K562 (cell line): ENCODE data around the gene CTDSPL. TPM values are rescaled to one million over a fixed set of nuclear protein-coding genes. Genes with fewer than 3 reads are reported as not detected.

Source experiments
- BDP1 ChIP-seq: IDR thresholded peaks from 3 replicates; pipeline ENCODE4 v1.6.1; 2011; ENCODE audit not compliant: insufficient read length, insufficient read depth
- HEY1 ChIP-seq: fragments of 250-450 bp; sonication (Bioruptor Pico); IDR thresholded peaks from 2 replicates; pipeline ENCODE4 v1.5.0; 2020; ENCODE audit warnings: mild to moderate bottlenecking, moderate library complexity, borderline replicate concordance
- RFX7 ChIP-seq: fragments of 250-450 bp; sonication (Bioruptor Pico); IDR thresholded peaks from 2 replicates; pipeline ENCODE4 v1.5.1; 2021; ENCODE audit warnings: mild to moderate bottlenecking
- SNIP1 ChIP-seq: fragments of 450-650 bp; IDR thresholded peaks from 2 replicates; pipeline ENCODE4 v1.7.1; 2017; ENCODE audit warnings: low read depth, mild to moderate bottlenecking
- TFAM ChIP-seq: fragments of 250-450 bp; sonication (Bioruptor Pico); conservative IDR thresholded peaks from 2 replicates; pipeline ENCODE4 v1.5.0; 2021; ENCODE audit warnings: mild to moderate bottlenecking, moderate library complexity
- ZBED1 ChIP-seq: IDR thresholded peaks from 2 replicates; pipeline ENCODE4 v1.6.1; 2014
- ZBTB7A ChIP-seq: IDR thresholded peaks from 2 replicates; pipeline ENCODE4 v1.6.1; 2011; ENCODE audit warnings: low read depth, mild to moderate bottlenecking, low read length, moderate library complexity, borderline replicate concordance; ENCODE audit not compliant: control insufficient read depth
- ZC3H8 ChIP-seq: fragments of 450-650 bp; IDR thresholded peaks from 2 replicates; pipeline ENCODE4 v1.6.1; 2017
- polyA plus RNA-seq, 8 experiments: library from polyadenylated mRNA; depleted of rRNA in 4 of 8; stranded (reverse) in 5 of 8; unstranded in 3 of 8; fragments of >200 nt; fragmentation: Nextera tagmentation in 2 of 8; fragmentation: Illumina TruSeq in 1 of 8; extraction: Ambion mirVana in 2 of 8; extraction: Trizol in 1 of 8; gene quantifications; 2 replicates each; pipeline versions ENCODE4 v1.2.1 to v1.2.3, GENCODE V29; 2011 to 2014; ENCODE audit warnings: inconsistent platforms in 1 of 8, missing spikeins in 1 of 8
- total RNA-seq, 7 experiments: library from RNA; depleted of rRNA in 6 of 7; stranded (reverse); fragments of >200 nt in 6 of 7; fragmentation: Illumina TruSeq in 2 of 7; extraction: Trizol in 2 of 7; gene quantifications; 2 replicates each; pipeline versions ENCODE4 v1.2.1 to v1.2.3, GENCODE V29; 2011 to 2021; ENCODE audit warnings: low replicate concordance in 1 of 7
- TF ChIP-seq, protein P1 (sequence below): fragments of 250-450 bp; sonication (Bioruptor Pico); IDR thresholded peaks from 2 replicates; pipeline ENCODE4 v1.5.0; 2021; ENCODE audit warnings: mild to moderate bottlenecking, borderline replicate concordance
- TF ChIP-seq, protein P2 (sequence below): fragments of 450-650 bp; IDR thresholded peaks from 2 replicates; pipeline ENCODE4 v1.6.1; 2016
- TF ChIP-seq, protein P3 (sequence below): fragments of 200-400 bp; formaldehyde crosslinking; IDR thresholded peaks from 2 replicates; pipeline ENCODE4 v1.6.1; 2017; ENCODE audit warnings: mild to moderate bottlenecking, low read depth, low read length, moderate library complexity
- TF ChIP-seq, protein P4 (sequence below): sonication (generic); formaldehyde crosslinking; IDR thresholded peaks from 2 replicates; pipeline ENCODE4 v1.8.0; 2022; ENCODE audit warnings: mild to moderate bottlenecking, missing genetic modification reagents
- TF ChIP-seq, protein P5 (sequence below): fragments of 250-450 bp; sonication (Bioruptor Pico); IDR thresholded peaks from 2 replicates; pipeline ENCODE4 v1.6.1; 2021; ENCODE audit warnings: mild to moderate bottlenecking
- TF ChIP-seq, protein P6 (sequence below), 2 experiments: fragments of 450-650 bp; IDR thresholded peaks; 2 replicates each; pipeline ENCODE4 v1.6.1; 2018; ENCODE audit warnings: mild to moderate bottlenecking in 2 of 2, low read depth in 1 of 2; ENCODE audit not compliant: partially characterized antibody in 2 of 2

The CTDSPL gene
- total and polyA plus RNA-seq, 9 of the 15 experiments (the other 6 are each of a cell fraction or from before 2014, with no cell fraction given), result 5.1 to 19.3 (median 11.3) TPM

DNA sequence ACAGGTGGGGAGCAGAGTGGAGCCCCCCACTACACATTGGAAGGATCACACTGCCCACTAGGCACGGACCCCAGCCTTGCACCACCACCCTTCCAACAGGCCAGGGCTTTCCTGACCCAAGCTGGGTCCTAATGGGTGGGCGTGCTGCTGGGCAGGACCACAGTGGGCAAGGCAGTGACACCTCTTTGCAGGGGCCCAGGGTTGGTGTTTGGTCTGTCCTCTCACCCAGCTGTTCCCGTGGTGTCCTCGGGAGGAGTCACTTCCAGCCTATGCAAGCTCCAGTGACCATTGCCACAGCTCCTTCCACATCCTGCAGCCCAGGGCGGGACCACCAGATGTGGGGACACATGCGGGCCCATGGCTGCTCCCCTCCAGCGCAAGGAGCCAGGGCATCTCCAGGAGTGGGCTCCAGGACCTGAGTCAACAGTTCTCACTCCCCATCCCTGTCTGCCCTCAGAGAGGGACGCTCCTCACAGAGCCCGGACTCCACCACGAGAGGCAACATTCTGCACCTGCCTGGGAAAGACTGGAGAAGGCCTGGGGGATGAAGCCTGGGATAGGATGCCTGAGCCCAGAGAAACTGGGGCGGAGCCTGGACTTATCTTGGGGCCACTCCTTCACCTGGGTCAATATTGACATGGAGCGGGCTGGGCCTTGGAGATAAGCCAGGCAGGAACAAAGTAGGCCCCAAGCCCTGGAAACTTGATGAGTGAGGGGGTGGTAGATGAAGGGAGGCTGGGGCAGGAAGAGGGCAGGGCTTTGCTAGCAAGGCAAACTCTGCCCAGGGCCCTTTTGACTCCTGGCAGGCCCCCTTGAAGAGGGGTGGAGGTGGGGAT lies 125.0 kb downstream of the CTDSPL start (continued):
- TF ChIP-seq, protein P1, sequence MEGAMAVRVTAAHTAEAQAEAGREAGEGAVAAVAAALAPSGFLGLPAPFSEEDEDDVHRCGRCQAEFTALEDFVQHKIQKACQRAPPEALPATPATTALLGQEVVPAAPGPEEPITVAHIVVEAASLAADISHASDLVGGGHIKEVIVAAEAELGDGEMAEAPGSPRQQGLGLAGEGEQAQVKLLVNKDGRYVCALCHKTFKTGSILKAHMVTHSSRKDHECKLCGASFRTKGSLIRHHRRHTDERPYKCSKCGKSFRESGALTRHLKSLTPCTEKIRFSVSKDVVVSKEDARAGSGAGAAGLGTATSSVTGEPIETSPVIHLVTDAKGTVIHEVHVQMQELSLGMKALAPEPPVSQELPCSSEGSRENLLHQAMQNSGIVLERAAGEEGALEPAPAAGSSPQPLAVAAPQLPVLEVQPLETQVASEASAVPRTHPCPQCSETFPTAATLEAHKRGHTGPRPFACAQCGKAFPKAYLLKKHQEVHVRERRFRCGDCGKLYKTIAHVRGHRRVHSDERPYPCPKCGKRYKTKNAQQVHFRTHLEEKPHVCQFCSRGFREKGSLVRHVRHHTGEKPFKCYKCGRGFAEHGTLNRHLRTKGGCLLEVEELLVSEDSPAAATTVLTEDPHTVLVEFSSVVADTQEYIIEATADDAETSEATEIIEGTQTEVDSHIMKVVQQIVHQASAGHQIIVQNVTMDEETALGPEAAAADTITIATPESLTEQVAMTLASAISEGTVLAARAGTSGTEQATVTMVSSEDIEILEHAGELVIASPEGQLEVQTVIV, result no peak
- TF ChIP-seq ZC3H8 (no peak), RFX7 (no peak), SNIP1 (no peak), HEY1 (CRISPR knock-in tag) (no peak), ZBED1 (peak; percentile 95), BDP1 (no peak), TFAM (CRISPR knock-in tag) (no peak), ZBTB7A (peak; percentile 78; the same call in 1 of the 2 replicates)
- TF ChIP-seq, protein P2, sequence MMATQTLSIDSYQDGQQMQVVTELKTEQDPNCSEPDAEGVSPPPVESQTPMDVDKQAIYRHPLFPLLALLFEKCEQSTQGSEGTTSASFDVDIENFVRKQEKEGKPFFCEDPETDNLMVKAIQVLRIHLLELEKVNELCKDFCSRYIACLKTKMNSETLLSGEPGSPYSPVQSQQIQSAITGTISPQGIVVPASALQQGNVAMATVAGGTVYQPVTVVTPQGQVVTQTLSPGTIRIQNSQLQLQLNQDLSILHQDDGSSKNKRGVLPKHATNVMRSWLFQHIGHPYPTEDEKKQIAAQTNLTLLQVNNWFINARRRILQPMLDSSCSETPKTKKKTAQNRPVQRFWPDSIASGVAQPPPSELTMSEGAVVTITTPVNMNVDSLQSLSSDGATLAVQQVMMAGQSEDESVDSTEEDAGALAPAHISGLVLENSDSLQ, result peak; percentile 72
- TF ChIP-seq, protein P3, sequence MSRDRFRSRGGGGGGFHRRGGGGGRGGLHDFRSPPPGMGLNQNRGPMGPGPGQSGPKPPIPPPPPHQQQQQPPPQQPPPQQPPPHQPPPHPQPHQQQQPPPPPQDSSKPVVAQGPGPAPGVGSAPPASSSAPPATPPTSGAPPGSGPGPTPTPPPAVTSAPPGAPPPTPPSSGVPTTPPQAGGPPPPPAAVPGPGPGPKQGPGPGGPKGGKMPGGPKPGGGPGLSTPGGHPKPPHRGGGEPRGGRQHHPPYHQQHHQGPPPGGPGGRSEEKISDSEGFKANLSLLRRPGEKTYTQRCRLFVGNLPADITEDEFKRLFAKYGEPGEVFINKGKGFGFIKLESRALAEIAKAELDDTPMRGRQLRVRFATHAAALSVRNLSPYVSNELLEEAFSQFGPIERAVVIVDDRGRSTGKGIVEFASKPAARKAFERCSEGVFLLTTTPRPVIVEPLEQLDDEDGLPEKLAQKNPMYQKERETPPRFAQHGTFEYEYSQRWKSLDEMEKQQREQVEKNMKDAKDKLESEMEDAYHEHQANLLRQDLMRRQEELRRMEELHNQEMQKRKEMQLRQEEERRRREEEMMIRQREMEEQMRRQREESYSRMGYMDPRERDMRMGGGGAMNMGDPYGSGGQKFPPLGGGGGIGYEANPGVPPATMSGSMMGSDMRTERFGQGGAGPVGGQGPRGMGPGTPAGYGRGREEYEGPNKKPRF, result no peak
- TF ChIP-seq, protein P4, sequence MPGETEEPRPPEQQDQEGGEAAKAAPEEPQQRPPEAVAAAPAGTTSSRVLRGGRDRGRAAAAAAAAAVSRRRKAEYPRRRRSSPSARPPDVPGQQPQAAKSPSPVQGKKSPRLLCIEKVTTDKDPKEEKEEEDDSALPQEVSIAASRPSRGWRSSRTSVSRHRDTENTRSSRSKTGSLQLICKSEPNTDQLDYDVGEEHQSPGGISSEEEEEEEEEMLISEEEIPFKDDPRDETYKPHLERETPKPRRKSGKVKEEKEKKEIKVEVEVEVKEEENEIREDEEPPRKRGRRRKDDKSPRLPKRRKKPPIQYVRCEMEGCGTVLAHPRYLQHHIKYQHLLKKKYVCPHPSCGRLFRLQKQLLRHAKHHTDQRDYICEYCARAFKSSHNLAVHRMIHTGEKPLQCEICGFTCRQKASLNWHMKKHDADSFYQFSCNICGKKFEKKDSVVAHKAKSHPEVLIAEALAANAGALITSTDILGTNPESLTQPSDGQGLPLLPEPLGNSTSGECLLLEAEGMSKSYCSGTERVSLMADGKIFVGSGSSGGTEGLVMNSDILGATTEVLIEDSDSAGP, result no peak
- TF ChIP-seq, protein P5, sequence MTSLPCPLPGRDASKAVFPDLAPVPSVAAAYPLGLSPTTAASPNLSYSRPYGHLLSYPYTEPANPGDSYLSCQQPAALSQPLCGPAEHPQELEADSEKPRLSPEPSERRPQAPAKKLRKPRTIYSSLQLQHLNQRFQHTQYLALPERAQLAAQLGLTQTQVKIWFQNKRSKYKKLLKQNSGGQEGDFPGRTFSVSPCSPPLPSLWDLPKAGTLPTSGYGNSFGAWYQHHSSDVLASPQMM (CRISPR knock-in tag), result no peak
- TF ChIP-seq, protein P6, sequence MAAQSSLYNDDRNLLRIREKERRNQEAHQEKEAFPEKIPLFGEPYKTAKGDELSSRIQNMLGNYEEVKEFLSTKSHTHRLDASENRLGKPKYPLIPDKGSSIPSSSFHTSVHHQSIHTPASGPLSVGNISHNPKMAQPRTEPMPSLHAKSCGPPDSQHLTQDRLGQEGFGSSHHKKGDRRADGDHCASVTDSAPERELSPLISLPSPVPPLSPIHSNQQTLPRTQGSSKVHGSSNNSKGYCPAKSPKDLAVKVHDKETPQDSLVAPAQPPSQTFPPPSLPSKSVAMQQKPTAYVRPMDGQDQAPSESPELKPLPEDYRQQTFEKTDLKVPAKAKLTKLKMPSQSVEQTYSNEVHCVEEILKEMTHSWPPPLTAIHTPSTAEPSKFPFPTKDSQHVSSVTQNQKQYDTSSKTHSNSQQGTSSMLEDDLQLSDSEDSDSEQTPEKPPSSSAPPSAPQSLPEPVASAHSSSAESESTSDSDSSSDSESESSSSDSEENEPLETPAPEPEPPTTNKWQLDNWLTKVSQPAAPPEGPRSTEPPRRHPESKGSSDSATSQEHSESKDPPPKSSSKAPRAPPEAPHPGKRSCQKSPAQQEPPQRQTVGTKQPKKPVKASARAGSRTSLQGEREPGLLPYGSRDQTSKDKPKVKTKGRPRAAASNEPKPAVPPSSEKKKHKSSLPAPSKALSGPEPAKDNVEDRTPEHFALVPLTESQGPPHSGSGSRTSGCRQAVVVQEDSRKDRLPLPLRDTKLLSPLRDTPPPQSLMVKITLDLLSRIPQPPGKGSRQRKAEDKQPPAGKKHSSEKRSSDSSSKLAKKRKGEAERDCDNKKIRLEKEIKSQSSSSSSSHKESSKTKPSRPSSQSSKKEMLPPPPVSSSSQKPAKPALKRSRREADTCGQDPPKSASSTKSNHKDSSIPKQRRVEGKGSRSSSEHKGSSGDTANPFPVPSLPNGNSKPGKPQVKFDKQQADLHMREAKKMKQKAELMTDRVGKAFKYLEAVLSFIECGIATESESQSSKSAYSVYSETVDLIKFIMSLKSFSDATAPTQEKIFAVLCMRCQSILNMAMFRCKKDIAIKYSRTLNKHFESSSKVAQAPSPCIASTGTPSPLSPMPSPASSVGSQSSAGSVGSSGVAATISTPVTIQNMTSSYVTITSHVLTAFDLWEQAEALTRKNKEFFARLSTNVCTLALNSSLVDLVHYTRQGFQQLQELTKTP (IDR thresholded peaks at IDR 0.05; ENCODE audit: low read depth in 1 of 2, partially characterized antibody in 2 of 2), result peak in 1 of 2 experiments; percentile 92
